Measurements from ENCODE around the gene ENTPD7.

DNA sequence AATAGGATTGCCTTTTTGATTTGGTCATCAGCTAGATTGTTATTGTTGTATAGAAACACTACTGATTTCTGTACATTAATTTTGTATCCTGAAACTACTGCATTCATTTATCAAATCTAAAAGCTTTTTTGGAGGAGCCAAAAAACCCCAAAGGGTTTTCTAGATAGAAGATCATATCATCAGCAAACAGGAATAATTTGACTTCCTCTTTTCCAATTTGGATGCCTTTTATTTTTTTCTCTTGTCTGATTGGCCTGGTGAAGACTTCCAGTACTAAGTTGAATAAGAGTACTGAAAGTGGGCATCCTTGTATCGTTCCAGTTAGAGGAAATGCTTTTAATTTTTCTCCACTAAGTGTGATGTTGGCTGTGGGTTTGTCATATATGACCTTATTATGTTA is 10.6 kb upstream of the ENTPD7 start:
- TF ChIP-seq, protein P1, sequence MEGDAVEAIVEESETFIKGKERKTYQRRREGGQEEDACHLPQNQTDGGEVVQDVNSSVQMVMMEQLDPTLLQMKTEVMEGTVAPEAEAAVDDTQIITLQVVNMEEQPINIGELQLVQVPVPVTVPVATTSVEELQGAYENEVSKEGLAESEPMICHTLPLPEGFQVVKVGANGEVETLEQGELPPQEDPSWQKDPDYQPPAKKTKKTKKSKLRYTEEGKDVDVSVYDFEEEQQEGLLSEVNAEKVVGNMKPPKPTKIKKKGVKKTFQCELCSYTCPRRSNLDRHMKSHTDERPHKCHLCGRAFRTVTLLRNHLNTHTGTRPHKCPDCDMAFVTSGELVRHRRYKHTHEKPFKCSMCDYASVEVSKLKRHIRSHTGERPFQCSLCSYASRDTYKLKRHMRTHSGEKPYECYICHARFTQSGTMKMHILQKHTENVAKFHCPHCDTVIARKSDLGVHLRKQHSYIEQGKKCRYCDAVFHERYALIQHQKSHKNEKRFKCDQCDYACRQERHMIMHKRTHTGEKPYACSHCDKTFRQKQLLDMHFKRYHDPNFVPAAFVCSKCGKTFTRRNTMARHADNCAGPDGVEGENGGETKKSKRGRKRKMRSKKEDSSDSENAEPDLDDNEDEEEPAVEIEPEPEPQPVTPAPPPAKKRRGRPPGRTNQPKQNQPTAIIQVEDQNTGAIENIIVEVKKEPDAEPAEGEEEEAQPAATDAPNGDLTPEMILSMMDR (IDR thresholded peaks at IDR 0.05; ENCODE audit: poor library complexity, severe bottlenecking): no peak
- TF ChIP-seq RAD21 (conservative IDR thresholded peaks at IDR 0.05) (no peak), EP300 (conservative IDR thresholded peaks at IDR 0.05; ENCODE audit: poor library complexity, severe bottlenecking) (no peak), POLR2AphosphoS5 (IDR thresholded peaks at IDR 0.05) (no peak), TAF1 (IDR thresholded peaks at IDR 0.05; ENCODE audit: low read depth) (no peak)
- TF ChIP-seq, protein P2, sequence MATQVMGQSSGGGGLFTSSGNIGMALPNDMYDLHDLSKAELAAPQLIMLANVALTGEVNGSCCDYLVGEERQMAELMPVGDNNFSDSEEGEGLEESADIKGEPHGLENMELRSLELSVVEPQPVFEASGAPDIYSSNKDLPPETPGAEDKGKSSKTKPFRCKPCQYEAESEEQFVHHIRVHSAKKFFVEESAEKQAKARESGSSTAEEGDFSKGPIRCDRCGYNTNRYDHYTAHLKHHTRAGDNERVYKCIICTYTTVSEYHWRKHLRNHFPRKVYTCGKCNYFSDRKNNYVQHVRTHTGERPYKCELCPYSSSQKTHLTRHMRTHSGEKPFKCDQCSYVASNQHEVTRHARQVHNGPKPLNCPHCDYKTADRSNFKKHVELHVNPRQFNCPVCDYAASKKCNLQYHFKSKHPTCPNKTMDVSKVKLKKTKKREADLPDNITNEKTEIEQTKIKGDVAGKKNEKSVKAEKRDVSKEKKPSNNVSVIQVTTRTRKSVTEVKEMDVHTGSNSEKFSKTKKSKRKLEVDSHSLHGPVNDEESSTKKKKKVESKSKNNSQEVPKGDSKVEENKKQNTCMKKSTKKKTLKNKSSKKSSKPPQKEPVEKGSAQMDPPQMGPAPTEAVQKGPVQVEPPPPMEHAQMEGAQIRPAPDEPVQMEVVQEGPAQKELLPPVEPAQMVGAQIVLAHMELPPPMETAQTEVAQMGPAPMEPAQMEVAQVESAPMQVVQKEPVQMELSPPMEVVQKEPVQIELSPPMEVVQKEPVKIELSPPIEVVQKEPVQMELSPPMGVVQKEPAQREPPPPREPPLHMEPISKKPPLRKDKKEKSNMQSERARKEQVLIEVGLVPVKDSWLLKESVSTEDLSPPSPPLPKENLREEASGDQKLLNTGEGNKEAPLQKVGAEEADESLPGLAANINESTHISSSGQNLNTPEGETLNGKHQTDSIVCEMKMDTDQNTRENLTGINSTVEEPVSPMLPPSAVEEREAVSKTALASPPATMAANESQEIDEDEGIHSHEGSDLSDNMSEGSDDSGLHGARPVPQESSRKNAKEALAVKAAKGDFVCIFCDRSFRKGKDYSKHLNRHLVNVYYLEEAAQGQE (IDR thresholded peaks at IDR 0.05; ENCODE audit: borderline replicate concordance): no peak

Data from neural cell (in vitro differentiated cells).